Ovary (tissue), 1 donor: ENCODE results near the gene SH3TC2.

Source experiments
- EP300 ChIP-seq: sonication (generic); formaldehyde crosslinking; IDR thresholded peaks from one replicate; pipeline ENCODE4 v1.6.1; 2017; ENCODE audit warnings: antibody characterized with exemption
- POLR2A ChIP-seq: fragments of 450-650 bp; IDR thresholded peaks from one replicate; pipeline ENCODE4 v1.6.1; 2017; ENCODE audit warnings: antibody characterized with exemption, mild to moderate bottlenecking, moderate library complexity

GRCh38 chr5:149044453-149045088 lies 18.3 kb downstream of the SH3TC2 start:
- no peak for TF ChIP-seq POLR2A
- no peak for TF ChIP-seq EP300
